AG09309 (cell line): ENCODE results near the gene FOXR1.
"Not testable (repeated sequence)": the region's sequence is repeated elsewhere in the genome, so short reads cannot be mapped to it uniquely, and the experiment has no call there.

Experiments
- DNase-seq: peaks from one replicate; pipeline ENCODE4 v3.0.0-alpha.2; 2010; ENCODE audit warnings: low read depth
- H3K4me3 ChIP-seq: 2 replicates; pipeline ENCODE4 v1.5.1; 2011; ENCODE audit warnings: mild to moderate bottlenecking, low read depth, low read length, moderate library complexity; ENCODE audit not compliant: control insufficient read depth
- TF ChIP-seq, protein P1 (sequence below): IDR thresholded peaks from 2 replicates; pipeline ENCODE4 v1.5.1; 2011; ENCODE audit warnings: mild to moderate bottlenecking, low read depth, low read length, inconsistent platforms; ENCODE audit not compliant: insufficient read depth, control insufficient read depth; ENCODE audit errors: missing control alignments

Gene FOXR1

DNA sequence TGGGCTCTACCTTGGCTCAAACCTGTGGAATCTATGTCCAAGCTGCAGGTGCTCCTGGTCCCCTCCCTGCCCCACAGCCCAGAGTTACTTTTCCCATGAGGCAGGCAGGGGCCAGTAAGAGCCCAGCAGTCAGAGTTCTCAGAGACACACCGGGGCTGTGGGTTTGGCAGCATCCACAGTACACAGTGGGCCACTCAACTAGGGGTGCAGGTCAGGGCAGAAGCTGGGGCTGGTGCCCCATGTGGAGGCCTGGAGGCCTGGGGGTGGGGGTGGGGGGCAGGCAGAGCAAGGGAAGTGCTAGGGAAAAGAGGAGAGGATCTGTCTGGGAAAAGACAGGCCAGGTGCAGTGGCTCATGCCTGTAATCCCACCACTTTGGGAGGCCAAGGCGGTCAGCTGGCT, 13.0 kb upstream of the FOXR1 start:
- H3K4me3 ChIP-seq, result no peak overlapping the region
- TF ChIP-seq, protein P1, sequence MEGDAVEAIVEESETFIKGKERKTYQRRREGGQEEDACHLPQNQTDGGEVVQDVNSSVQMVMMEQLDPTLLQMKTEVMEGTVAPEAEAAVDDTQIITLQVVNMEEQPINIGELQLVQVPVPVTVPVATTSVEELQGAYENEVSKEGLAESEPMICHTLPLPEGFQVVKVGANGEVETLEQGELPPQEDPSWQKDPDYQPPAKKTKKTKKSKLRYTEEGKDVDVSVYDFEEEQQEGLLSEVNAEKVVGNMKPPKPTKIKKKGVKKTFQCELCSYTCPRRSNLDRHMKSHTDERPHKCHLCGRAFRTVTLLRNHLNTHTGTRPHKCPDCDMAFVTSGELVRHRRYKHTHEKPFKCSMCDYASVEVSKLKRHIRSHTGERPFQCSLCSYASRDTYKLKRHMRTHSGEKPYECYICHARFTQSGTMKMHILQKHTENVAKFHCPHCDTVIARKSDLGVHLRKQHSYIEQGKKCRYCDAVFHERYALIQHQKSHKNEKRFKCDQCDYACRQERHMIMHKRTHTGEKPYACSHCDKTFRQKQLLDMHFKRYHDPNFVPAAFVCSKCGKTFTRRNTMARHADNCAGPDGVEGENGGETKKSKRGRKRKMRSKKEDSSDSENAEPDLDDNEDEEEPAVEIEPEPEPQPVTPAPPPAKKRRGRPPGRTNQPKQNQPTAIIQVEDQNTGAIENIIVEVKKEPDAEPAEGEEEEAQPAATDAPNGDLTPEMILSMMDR, result no peak
- DNase-seq, result no peak

DNA sequence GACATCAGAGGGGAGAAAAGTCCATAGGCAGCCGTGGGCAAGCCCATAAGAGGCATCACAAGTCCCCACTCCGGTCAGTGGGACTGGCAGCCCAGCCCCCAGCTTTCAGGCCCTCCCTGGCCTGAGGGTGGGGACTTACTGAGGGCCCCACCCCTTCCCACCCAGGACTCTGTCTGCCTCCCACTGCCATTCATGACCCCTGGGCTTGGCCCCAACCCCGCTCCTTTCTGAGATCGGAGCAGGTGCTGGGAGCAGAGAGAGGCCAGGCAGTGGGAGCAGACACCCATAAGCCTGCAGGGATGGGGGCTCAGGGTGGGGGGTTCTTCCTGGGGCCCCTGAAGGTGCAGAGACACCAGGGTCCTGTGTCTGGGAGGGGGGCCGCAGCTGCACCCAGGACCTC, 10.4 kb upstream of the FOXR1 start:
- no peak overlapping the region for H3K4me3 ChIP-seq
- no peak for DNase-seq
- TF ChIP-seq, protein P1, result no peak

DNA sequence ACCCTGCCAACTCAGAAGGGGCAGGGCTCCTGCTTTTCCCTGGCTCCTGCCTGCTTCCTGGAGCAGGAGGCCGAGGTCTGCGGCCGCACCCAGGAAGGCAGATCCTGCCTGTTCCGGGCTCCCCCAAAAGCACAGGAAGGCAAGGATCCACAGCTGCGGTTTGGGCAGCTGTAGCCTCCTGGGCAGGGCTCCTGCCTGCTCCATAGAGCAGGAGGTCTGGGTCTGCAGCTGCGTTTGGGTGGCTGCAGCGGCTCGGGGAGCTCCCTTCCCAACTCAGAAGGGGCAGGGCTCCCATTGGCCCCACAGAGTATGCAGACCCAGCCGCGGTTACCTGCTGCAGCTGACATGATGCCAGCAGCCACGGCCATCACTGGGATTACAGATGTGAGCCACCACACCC, 10.0 kb upstream of the FOXR1 start:
- TF ChIP-seq, protein P1, result no peak
- H3K4me3 ChIP-seq, result no peak overlapping the region
- DNase-seq, result no peak

DNA sequence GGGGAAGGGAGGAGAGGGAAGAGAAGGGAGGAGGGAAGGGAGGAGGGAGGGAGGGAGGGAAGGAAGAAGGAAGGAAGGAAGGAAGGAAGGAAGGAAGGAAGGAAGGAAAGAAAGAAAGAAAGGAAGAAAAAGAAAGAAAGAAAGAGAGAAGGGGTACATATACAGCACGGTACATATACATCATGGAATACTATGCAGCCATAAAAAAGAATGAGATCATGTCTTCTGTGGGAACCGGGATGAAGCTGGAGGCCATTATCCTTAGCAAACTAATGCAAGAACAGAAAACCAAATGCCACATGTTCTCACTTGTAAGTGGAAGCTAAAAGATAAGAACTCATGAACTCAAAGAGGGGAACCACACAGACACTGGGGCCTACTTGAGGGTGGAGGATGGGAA, 2.1 kb upstream of the FOXR1 start:
- not testable (repeated sequence) for H3K4me3 ChIP-seq, DNase-seq

DNA sequence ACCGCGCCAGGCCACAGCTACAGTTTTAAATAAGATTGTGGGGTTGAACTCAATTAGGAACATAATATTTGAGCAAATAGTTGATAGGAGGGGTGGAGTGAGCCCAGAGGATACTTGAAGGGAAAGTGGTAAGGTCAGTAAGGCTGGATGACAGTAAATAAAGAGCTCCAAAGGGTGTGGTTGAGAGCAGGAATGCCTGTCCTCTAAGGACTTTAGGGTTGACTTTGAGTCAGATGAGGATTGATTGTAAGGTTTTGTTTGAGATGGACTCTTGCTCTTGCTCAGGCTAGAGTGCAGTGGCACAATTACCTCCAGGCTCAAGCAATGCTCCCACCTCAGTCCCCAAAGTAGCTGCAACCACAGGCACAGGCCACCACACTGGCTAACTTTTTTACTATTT, 2.4 kb downstream of the FOXR1 start:
- DNase-seq, result no peak
- TF ChIP-seq, protein P1, result no peak

DNA sequence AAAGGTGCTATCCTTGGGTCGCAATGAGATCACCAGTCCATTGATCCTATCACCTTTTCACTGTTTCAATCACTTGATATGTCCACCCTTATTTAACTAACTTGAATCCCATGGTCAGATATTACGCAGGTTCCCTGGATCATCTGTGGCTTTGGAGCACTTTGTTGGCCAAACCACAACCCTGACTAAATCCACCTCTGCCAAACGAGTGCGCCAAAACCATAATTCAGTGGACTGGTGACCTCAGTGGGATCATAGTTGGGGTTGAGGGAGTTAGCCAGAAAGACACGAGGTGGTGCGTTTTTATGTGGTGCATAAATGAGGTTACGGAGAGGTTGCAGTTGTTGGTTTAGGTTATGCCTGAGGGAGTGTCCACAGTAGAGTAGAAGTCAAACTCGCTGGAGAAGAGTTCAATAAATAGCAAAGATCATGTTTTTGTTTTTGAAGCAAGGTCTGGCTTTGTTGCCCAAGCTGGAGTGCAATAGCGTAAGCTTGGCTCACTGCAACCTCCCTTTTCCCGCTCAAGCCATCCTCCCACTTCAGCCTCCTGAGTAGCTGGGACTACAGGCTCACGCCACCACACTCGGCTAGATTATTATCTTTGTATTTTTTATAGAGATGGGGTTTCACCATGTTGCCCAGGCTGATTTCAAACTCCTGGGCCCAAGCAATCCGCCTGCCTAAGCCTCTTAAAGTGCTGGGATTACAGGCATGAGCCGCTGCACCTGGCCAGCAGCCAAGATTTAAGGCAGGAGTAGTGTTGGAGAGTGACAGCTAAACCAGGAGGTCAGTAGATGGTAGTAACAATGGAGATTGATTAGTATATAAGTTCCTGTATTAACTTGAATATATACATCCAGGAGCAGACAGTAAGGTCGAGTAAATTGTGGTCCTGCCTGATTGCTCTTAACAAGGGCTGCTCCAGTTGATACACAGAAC, 4.5 kb downstream of the FOXR1 start:
- peak; percentile 20 for DNase-seq
- TF ChIP-seq, protein P1, result no peak
- H3K4me3 ChIP-seq, result no peak overlapping the region

More for the DNA sequence above, 2.4 kb downstream of the FOXR1 start:
- H3K4me3 ChIP-seq, result no peak overlapping the region

DNA sequence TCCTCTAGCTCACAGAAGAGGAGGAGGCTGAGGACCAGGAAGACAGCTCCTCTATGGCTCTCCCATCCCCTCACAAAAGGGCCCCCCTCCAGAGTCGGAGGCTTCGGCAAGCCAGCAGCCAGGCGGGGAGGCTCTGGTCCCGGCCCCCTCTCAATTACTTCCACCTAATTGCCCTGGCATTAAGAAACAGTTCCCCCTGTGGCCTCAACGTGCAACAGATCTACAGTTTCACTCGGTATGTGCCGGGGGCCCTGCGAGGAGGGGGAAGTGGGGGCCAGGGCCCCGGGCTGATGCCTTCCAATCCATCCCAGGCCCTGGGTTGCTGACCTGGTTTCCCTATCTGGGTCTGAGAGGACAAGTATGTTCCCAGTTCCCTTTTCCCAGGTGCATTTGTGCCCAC, 7.9 kb downstream of the FOXR1 start:
- no peak for DNase-seq
- TF ChIP-seq, protein P1, result no peak
- H3K4me3 ChIP-seq, result no peak overlapping the region
